HCT116 (cell line): ENCODE data around the gene RTN4. TPM values are rescaled to one million over a fixed set of nuclear protein-coding genes. Genes with fewer than 3 reads are reported as not detected.

ENCODE experiments used
- ATAC-seq: fragments of 200-7000 bp; cut with Tn5 transposase; 2 replicates; pipeline ENCODE4 v1.9.1; 2020; ENCODE audit warnings: mild to moderate bottlenecking, moderate library complexity
- BruUV-seq: library from RNA; stranded (reverse); fragments of 400-500 nt; replicated peaks from 2 replicates; lab custom pipeline; 2021; lab: Mats Ljungman, UMichigan
- CTCF ChIA-PET: fragments of 300-600 bp; sonication (Branson Sonifier 250); formaldehyde crosslinking; loops from one replicate; lab custom pipeline; 2021; ENCODE audit warnings: antibody characterized with exemption; lab: Charles Lee
- POLR2A ChIA-PET: fragments of 300-600, 350-600 bp; sonication (Branson Sonifier 250); formaldehyde crosslinking; loops from one replicate; lab custom pipeline; 2021; ENCODE audit warnings: antibody characterized with exemption; lab: Charles Lee
- RAD21 ChIA-PET, 2 experiments: fragments of 300-600 bp; sonication (Branson Sonifier 250); formaldehyde crosslinking; loops; one replicate each; lab custom pipeline; 2023; ENCODE audit warnings: low total read pairs in 2 of 2; ENCODE audit not compliant: uncharacterized antibody in 2 of 2, unreplicated experiment in 2 of 2, low non-redundant PET in 1 of 2; lab: Charles Lee
- DNase-seq: peaks from one replicate; pipeline ENCODE4 v3.0.0-alpha.2; 2010; ENCODE audit warnings: low read depth, low spot score
- H2AFZ ChIP-seq: fragments of 200-600 bp; shearing (Covaris generic), sonication (generic); 2 replicates; pipeline ENCODE4 v1.6.1; 2017; ENCODE audit warnings: low read depth, mixed run types, mixed read lengths, antibody characterized with exemption, low read length; ENCODE audit not compliant: poor library complexity, severe bottlenecking
- H3K27ac ChIP-seq: 2 replicates; pipeline ENCODE4 v1.5.1; 2012; ENCODE audit warnings: low read depth, low read length
- H3K27me3 ChIP-seq: fragments of 200-600 bp; sonication (generic); 2 replicates; pipeline ENCODE4 v1.6.1; 2016; ENCODE audit warnings: mixed run types, low read length, mixed read lengths; ENCODE audit not compliant: insufficient read depth
- H3K36me3 ChIP-seq, 2 experiments: fragments of 200-500 bp in 1 of 2; fragments of 200-600 bp in 1 of 2; sonication (Bioruptor generic) in 1 of 2; sonication (generic) in 1 of 2; 2 replicates each; pipeline versions ENCODE4 v1.5.1 to v1.6.1; 2014 to 2016; ENCODE audit warnings: low read length in 2 of 2, inconsistent platforms in 1 of 2, mixed read lengths in 1 of 2, mixed run types in 1 of 2; ENCODE audit not compliant: insufficient read depth in 2 of 2, control insufficient read depth in 1 of 2
- H3K4me1 ChIP-seq, 2 experiments: fragments of 200-600 bp in 1 of 2; sonication (generic) in 1 of 2; 2 replicates each; pipeline versions ENCODE4 v1.5.1 to v1.6.1; 2012 to 2017; ENCODE audit warnings: low read length in 2 of 2, inconsistent platforms in 1 of 2, mild to moderate bottlenecking in 1 of 2, mixed read lengths in 1 of 2, mixed run types in 1 of 2, moderate library complexity in 1 of 2; ENCODE audit not compliant: insufficient read depth in 2 of 2, control insufficient read depth in 1 of 2
- H3K4me2 ChIP-seq: fragments of 200-600 bp; sonication (generic); 2 replicates; pipeline ENCODE4 v1.6.1; 2017; ENCODE audit warnings: mixed run types, low read length, mixed read lengths
- H3K4me3 ChIP-seq, 2 experiments: fragments of 200-600 bp in 1 of 2; sonication (generic) in 1 of 2; replicated peaks in 1 of 2; 2 replicates each; pipeline ENCODE4 v1.5.1; 2011 to 2016; ENCODE audit warnings: low read length in 2 of 2, control low read depth in 1 of 2, low read depth in 1 of 2, mild to moderate bottlenecking in 1 of 2, mixed read lengths in 1 of 2, mixed run types in 1 of 2
- H3K79me2 ChIP-seq: fragments of 200-600 bp; sonication (generic); 2 replicates; pipeline ENCODE4 v1.6.1; 2017; ENCODE audit warnings: mild to moderate bottlenecking, mixed run types, low read length, moderate library complexity, mixed read lengths; ENCODE audit not compliant: insufficient read depth
- H3K9ac ChIP-seq: fragments of 200-600 bp; sonication (generic); 2 replicates; pipeline ENCODE4 v1.6.1; 2016; ENCODE audit warnings: low read length, mixed read lengths
- H3K9me2 ChIP-seq: fragments of 200-600 bp; sonication (generic), shearing (Covaris generic); 2 replicates; pipeline ENCODE4 v1.6.1; 2017; ENCODE audit warnings: mixed run types, mild to moderate bottlenecking, moderate library complexity; ENCODE audit not compliant: insufficient read depth
- H3K9me3 ChIP-seq, 2 experiments: fragments of 200-500 bp in 1 of 2; fragments of 200-600 bp in 1 of 2; sonication (Bioruptor generic) in 1 of 2; sonication (generic) in 1 of 2; 2 replicates each; pipeline ENCODE4 v1.6.1; 2014 to 2017; ENCODE audit warnings: low read length in 2 of 2, mixed read lengths in 2 of 2, inconsistent platforms in 1 of 2, low read depth in 1 of 2, mild to moderate bottlenecking in 1 of 2, mixed run types in 1 of 2, moderate library complexity in 1 of 2; ENCODE audit not compliant: control insufficient read depth in 1 of 2, insufficient read depth in 1 of 2
- H4K20me1 ChIP-seq: fragments of 200-600 bp; sonication (generic), shearing (Covaris generic); 2 replicates; pipeline ENCODE4 v1.6.1; 2017; ENCODE audit warnings: mixed run types, mild to moderate bottlenecking, moderate library complexity; ENCODE audit not compliant: insufficient read depth
- ATF3 ChIP-seq: IDR thresholded peaks from 2 replicates; pipeline ENCODE4 v1.6.1; 2012
- CBX3 ChIP-seq: IDR thresholded peaks from 2 replicates; pipeline ENCODE4 v1.6.1; 2012; ENCODE audit warnings: low read depth
- CTCF ChIP-seq, 3 experiments: fragments of 200-600 bp in 1 of 3; sonication (generic) in 1 of 3; IDR thresholded peaks in 2 of 3; conservative IDR thresholded peaks in 1 of 3; 2 replicates each; pipeline ENCODE4 v1.5.1; 2012 to 2017; ENCODE audit warnings: low read depth in 2 of 3, low read length in 2 of 3, antibody characterized with exemption in 1 of 3, borderline replicate concordance in 1 of 3, control low read depth in 1 of 3, mild to moderate bottlenecking in 1 of 3, mixed read lengths in 1 of 3, mixed run types in 1 of 3, moderate library complexity in 1 of 3; ENCODE audit not compliant: insufficient read depth in 1 of 3
- EGR1 ChIP-seq: IDR thresholded peaks from 2 replicates; pipeline ENCODE4 v1.6.1; 2012; ENCODE audit warnings: low read depth
- ELF1 ChIP-seq: IDR thresholded peaks from 2 replicates; pipeline ENCODE4 v1.6.1; 2012; ENCODE audit warnings: low read depth, borderline replicate concordance
- EZH2 ChIP-seq: fragments of 200-600 bp; sonication (generic); IDR thresholded peaks from 2 replicates; pipeline ENCODE4 v1.6.1; 2017; ENCODE audit warnings: antibody characterized with exemption, mixed run types
- EZH2phosphoT487 ChIP-seq: fragments of 200-600 bp; IDR thresholded peaks from 2 replicates; pipeline ENCODE4 v1.6.1; 2018; ENCODE audit warnings: antibody characterized with exemption, borderline replicate concordance
- FOSL1 ChIP-seq: IDR thresholded peaks from 2 replicates; pipeline ENCODE4 v1.6.1; 2012; ENCODE audit warnings: low read depth
- JUND ChIP-seq: IDR thresholded peaks from 2 replicates; pipeline ENCODE4 v1.6.1; 2012
- MAX ChIP-seq: IDR thresholded peaks from 2 replicates; pipeline ENCODE4 v1.6.1; 2012
- POLR2A ChIP-seq: IDR thresholded peaks from 2 replicates; pipeline ENCODE4 v1.7.0; 2011; ENCODE audit warnings: borderline replicate concordance; ENCODE audit not compliant: insufficient read depth, insufficient read length; ENCODE audit errors: extremely low read depth
- POLR2AphosphoS5 ChIP-seq: IDR thresholded peaks from 2 replicates; pipeline ENCODE4 v1.6.1; 2011; ENCODE audit warnings: mild to moderate bottlenecking, low read depth, low read length, moderate library complexity
- RAD21 ChIP-seq: IDR thresholded peaks from 2 replicates; pipeline ENCODE4 v1.6.1; 2012; ENCODE audit warnings: low read depth, mild to moderate bottlenecking
- SIN3A ChIP-seq: IDR thresholded peaks from 2 replicates; pipeline ENCODE4 v1.6.1; 2012; ENCODE audit warnings: low read depth
- SP1 ChIP-seq: IDR thresholded peaks from 2 replicates; pipeline ENCODE4 v1.6.1; 2012; ENCODE audit warnings: low read depth
- SRF ChIP-seq: IDR thresholded peaks from 2 replicates; pipeline ENCODE4 v1.6.1; 2012; ENCODE audit warnings: low read depth
- YY1 ChIP-seq: IDR thresholded peaks from 2 replicates; pipeline ENCODE4 v1.6.1; 2011; ENCODE audit warnings: low read length, low read depth, moderate library complexity, mild to moderate bottlenecking; ENCODE audit not compliant: insufficient replicate concordance; ENCODE audit errors: extremely low read depth
- ZBTB33 ChIP-seq: IDR thresholded peaks from 2 replicates; pipeline ENCODE4 v1.6.1; 2011; ENCODE audit warnings: mild to moderate bottlenecking, low read length, moderate library complexity; ENCODE audit not compliant: insufficient replicate concordance; ENCODE audit errors: extremely low read depth
- ZFX ChIP-seq: fragments of 450-650 bp; IDR thresholded peaks from 2 replicates; pipeline ENCODE4 v1.6.1; 2017
- ZNF274 ChIP-seq: fragments of 200-500 bp; sonication (Bioruptor generic); IDR thresholded peaks from 2 replicates; pipeline ENCODE4 v1.6.1; 2014; ENCODE audit warnings: mild to moderate bottlenecking, low read depth, low read length, inconsistent platforms
- intact Hi-C: fragments of 100-400 bp; cut with micrococcal nuclease; formaldehyde crosslinking; loops from 2 replicates; pipeline ENCODE4 v1.10.0; 2022
- total RNA-seq: library from RNA; stranded (reverse); gene quantifications from one replicate; pipeline ENCODE4 v1.2.1, GENCODE V29; 2021; ENCODE audit not compliant: unreplicated experiment

Gene RTN4
- total RNA-seq, 1 experiment from 2014 or later = 221 TPM

GRCh38 chr2:55010149-55010591, 40.1 kb downstream of the RTN4 start:
- ChIA-PET RAD21 (no interaction called here), CTCF (no interaction called here), POLR2A (no interaction called here)
- no peak for TF ChIP-seq POLR2A
- no peak for TF ChIP-seq EGR1
- no peak for TF ChIP-seq ZBTB33
- no peak for TF ChIP-seq SRF
- TF ChIP-seq RAD21 = no peak
- TF ChIP-seq POLR2AphosphoS5 = no peak
- no peak for TF ChIP-seq SIN3A
- no peak for TF ChIP-seq EZH2
- TF ChIP-seq MAX = no peak
- no peak for TF ChIP-seq EZH2phosphoT487
- no peak for TF ChIP-seq ATF3
- TF ChIP-seq ZNF274 = no peak
- no peak for TF ChIP-seq CBX3
- no peak for TF ChIP-seq ZFX
- no peak for TF ChIP-seq FOSL1
- TF ChIP-seq SP1 = no peak
- no peak for TF ChIP-seq JUND
- no peak for TF ChIP-seq CTCF (IDR thresholded peaks at IDR 0.05 in 2 of 3, conservative IDR thresholded peaks at IDR 0.05 in 1 of 3; ENCODE audit: borderline replicate concordance in 1 of 3, insufficient read depth in 1 of 3, low read depth in 2 of 3, low read length in 2 of 3)
- no peak for TF ChIP-seq YY1
- no peak for TF ChIP-seq ELF1
- BruUV-seq = no TSS peak
- Histone ChIP-seq H3K9ac (no peak overlapping the region), H3K4me3 (no peak overlapping the region), H3K36me3 (no peaks in the 10 kb centered on the region), H3K79me2 (peaks cover 100% of the 10 kb centered on the region), H3K4me1 (peaks cover 22 to 36% of the 10 kb centered on the region in 2 experiments), H4K20me1 (peaks cover 47% of the 10 kb centered on the region; the same call in 1 of the 2 replicates), H3K4me2 (no peak overlapping the region), H2AFZ (no peak overlapping the region), H3K27ac (no peak overlapping the region), H3K9me3 (no peaks in the 10 kb centered on the region), H3K27me3 (no peaks in the 10 kb centered on the region), H3K9me2 (no peaks in the 10 kb centered on the region)
- intact Hi-C loops = loop anchor here (10.0 kb wide), 1 partner anchor 345 kb away; no protein-coding TSS in a partner anchor
- ATAC-seq (no peak), DNase-seq (no peak)
